GM12865 (cell line): ENCODE results near the gene ARVCF.

Source experiments
- DNase-seq: peaks from one replicate; pipeline ENCODE4 v3.0.0; 2010; ENCODE audit warnings: low read depth
- H3K4me3 ChIP-seq: 2 replicates; pipeline ENCODE4 v1.5.1; 2011; ENCODE audit warnings: mild to moderate bottlenecking, low read depth, low read length, control low read depth
- CTCF ChIP-seq: IDR thresholded peaks from 2 replicates; pipeline ENCODE4 v1.5.1; 2011; ENCODE audit warnings: low read length, control low read depth, low read depth, inconsistent platforms; ENCODE audit not compliant: insufficient read depth; ENCODE audit errors: missing control alignments

The ARVCF gene

GRCh38 chr22:19964701-19965386, 51.8 kb downstream of the ARVCF start:
- no peak for DNase-seq
- TF ChIP-seq CTCF: no peak
- no peak overlapping the region for H3K4me3 ChIP-seq

DNA sequence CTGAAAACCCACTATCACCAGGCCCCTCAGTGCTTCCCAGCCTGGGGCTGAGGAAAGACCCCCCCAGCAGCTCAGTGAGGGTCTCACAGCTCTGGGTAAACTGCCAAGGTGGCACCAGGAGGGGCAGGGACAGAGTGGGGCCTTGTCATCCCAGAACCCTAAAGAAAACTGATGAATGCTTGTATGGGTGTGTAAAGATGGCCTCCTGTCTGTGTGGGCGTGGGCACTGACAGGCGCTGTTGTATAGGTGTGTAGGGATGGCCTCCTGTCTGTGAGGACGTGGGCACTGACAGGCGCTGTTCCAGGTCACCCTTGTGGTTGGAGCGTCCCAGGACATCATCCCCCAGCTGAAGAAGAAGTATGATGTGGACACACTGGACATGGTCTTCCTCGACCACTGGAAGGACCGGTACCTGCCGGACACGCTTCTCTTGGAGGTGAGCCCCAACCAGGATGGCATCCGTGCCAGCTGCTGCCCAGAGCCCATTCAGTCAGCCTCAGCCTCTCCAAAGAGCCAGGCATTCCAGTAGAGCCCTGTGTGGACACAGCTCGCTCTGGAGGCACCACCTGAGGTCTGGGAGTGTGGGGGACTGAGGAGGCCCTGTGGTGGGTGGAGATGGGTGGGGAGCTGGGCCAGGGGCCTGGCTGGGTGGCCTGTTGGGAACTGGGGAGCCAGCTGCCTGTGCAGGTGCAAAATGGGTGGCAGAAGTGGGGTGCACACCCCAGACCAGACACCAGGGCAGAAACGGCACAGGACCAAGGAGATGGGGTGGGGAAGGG, 52.6 kb downstream of the ARVCF start:
- H3K4me3 ChIP-seq: no peak overlapping the region
- no peak for TF ChIP-seq CTCF

DNA sequence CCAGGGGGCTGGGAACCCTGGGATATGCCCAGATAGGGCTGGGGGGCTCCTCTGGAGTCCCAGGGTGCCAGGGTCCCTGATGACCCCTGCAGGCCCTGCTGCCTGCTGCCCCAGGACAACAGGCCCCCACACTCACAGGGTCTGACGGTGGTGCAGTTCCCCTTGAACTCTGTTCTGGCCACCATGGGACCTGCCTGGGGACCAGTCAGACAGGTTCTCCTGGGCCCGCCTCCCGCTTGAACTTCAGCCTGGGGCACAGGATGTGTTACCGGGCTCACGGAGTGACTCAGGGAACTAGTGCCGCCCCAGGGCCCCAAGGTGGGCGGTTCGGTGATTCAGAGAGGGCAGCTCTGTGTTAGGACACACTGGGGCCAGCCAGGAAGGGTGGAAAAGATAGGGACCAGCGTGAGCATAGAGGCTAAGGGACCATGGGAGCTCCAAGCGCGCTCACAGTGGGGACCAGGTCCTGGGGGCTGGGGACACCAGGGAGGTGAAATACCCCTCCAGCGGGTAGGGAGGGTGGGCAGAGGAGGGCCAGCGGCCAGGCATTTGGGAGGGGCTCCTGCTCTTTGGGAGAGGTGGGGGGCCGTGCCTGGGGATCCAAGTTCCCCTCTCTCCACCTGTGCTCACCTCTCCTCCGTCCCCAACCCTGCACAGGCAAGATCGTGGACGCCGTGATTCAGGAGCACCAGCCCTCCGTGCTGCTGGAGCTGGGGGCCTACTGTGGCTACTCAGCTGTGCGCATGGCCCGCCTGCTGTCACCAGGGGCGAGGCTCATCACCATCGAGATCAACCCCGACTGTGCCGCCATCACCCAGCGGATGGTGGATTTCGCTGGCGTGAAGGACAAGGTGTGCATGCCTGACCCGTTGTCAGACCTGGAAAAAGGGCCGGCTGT, 53.5 kb downstream of the ARVCF start:
- no peak for DNase-seq
- H3K4me3 ChIP-seq: no peak overlapping the region
- TF ChIP-seq CTCF: no peak

More for the DNA sequence above, 52.6 kb downstream of the ARVCF start:
- DNase-seq: no peak

- TF ChIP-seq CTCF: peak; percentile 61
- H3K4me3 ChIP-seq: no peak overlapping the region
- DNase-seq: peak; percentile 80
Observed at GRCh38 chr22:19962246-19962908, 54.2 kb downstream of the ARVCF start.

DNA sequence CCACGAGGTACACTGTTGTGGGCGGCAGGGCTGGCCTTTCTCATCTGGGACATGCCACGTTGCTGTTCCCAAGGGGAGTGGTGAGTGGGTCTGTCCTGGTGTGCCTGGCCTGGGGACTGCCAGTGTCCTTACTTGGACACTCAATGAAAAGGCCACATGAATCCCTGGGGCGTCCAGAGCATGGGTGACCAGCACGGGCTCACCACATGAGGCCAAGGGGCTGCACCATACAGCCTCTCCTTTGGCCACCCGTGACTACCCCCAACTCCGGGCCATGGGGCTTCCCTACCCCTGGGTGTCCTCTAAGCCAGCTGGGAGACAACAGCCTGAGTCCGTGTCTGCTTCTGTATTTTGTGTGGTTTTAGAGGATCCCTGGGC, 54.8 kb downstream of the ARVCF start:
- DNase-seq: no peak
- no peak for TF ChIP-seq CTCF
- H3K4me3 ChIP-seq: no peak overlapping the region

- no peak for DNase-seq
- no peak overlapping the region for H3K4me3 ChIP-seq
- TF ChIP-seq CTCF: no peak
Observed at GRCh38 chr22:19961201-19961580, 55.4 kb downstream of the ARVCF start.
